Skin of body (tissue), 2 donors: ENCODE data around the gene NAA10. TPM values are rescaled to one million over a fixed set of nuclear protein-coding genes. Genes with fewer than 3 reads are reported as not detected.
"Not testable (repeated sequence)": the region's sequence is repeated elsewhere in the genome, so short reads cannot be mapped to it uniquely, and the experiment has no call there.

Experiments used
- DNase-seq: peaks from one replicate; lab custom pipeline; 2025; lab: John Stamatoyannopoulos, UW
- total RNA-seq: library from RNA; depleted of rRNA; stranded (reverse); fragments of >200 nt; gene quantifications from one replicate; pipeline ENCODE4 v1.2.3, GENCODE V29; 2014

The NAA10 gene
- 25.9 TPM for total RNA-seq

DNA sequence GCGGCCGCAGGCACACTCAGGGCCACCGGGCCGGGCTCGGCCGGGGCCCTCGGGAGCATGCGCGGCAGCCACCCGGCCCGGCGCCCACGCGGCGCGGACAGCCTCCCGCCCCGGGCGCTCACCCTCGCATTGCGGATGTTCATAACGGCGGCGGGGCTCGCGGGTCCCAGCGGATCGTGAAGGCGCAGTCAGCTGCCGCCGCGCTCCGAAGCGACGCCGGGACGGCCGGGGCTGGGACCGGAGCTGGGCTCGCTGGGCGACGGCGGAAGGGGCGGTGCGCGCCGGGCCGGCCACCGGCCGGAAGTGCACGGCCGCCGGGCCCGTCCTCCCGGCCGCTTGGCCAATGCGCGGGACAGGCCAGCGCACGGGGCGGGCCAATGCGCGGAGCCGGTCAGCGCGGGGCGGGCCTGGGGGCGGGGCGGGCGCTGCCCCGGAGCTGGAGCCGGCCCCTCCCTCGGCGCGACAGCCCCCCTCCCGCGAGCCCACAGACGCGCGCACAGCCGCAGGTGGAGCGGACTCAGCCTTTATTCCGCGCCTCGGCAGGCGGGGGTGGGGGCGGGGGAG, at the start of gene NAA10:
Gene NAA10, minus strand, starts transcription at position 276 of the 564 bp plus-strand sequence. Its CDS starts 133 bp downstream, at position 143.
- no peak for DNase-seq

DNA sequence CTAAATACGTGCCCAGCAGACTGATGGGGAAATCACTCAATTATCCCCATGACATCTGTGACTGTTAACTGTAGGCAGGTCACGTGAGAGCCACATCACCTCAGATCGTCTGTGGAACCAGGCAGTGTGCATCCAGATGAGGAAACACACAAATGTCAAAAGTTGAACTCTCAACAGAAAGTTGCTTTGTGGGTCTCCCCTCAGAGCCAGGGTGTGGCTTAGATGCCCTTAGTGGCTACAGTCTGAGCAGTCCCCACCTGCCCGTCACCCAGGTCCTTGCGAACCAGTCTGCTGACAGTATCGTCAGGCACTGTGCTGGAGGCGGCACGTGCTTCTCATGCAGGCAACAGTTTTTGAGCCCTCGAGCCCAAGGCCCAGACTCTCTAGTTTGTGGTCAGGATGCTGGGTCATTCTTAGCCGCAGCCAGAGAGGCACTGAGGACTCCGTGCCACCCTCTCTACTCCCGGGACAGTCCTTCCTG, 48.5 kb upstream of the NAA10 start:
- no peak for DNase-seq

DNA sequence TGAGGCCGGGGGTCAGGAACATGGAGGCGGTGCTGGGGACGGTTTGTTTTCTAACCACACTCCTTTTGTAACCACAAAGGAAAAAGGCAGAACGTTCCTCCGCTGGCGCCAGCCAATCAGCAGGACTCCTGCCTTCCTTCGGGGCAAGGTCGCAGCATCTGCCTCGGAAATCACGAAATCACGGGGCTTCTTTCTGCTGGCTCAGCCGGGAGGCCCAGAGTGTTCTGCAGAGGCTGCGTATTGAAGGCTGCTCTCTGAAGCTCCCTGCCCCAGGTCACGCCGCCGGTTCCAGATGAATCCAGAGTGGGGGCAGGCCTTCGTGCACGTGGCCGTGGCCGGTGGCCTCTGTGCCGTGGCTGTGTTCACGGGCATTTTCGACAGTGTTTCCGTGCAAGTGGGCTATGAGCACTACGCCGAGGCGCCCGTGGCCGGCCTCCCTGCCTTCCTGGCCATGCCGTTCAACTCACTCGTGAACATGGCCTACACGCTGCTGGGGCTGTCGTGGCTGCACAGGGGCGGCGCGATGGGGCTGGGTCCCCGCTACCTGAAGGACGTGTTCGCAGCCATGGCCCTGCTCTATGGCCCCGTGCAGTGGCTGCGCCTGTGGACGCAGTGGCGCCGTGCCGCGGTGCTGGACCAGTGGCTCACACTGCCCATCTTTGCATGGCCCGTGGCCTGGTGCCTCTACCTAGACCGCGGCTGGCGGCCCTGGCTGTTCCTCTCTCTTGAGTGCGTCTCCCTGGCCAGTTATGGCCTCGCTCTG, 47.1 kb upstream of the NAA10 start:
- DNase-seq = no peak

DNA sequence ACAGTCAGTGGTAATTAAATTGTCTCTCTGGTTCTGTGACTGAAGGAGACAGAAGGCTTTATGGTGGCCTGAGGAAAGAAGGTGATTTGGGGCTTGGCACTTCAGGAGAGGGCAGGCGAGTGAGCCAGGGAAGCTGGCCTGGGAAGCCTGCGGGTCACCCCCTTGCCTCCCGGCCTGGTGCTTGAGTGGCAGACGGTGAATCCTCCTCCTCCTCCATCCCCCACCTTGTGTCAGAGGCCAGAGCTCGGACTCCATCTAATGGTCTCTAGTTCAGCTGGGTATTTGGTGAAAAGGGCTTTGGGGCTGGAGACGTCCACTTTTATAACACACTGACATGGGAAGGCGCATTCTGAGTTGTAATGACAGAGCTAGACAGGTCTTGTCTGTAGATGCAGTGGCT, 46.4 kb upstream of the NAA10 start:
- no peak for DNase-seq

DNA sequence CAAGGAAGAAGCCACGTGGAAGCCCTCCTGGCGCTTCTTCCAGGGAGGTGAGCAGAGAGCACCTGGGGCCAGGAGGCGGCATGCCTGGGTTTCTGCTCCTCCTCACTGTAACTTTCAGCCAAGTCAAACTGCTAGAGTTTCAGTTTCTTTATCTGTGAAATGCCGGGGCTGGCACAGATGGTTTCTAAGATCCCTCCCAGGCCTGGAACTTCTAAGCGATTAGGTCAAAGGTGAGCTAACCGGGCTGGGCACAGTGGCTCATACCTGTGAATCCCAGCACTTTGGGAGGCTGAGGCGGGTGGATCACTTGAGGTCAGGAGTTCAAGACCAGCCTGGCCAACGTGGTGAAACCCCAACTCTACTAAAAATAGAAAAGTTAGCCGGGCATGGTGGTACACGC, 45.6 kb upstream of the NAA10 start:
- DNase-seq = not testable (repeated sequence)

DNA sequence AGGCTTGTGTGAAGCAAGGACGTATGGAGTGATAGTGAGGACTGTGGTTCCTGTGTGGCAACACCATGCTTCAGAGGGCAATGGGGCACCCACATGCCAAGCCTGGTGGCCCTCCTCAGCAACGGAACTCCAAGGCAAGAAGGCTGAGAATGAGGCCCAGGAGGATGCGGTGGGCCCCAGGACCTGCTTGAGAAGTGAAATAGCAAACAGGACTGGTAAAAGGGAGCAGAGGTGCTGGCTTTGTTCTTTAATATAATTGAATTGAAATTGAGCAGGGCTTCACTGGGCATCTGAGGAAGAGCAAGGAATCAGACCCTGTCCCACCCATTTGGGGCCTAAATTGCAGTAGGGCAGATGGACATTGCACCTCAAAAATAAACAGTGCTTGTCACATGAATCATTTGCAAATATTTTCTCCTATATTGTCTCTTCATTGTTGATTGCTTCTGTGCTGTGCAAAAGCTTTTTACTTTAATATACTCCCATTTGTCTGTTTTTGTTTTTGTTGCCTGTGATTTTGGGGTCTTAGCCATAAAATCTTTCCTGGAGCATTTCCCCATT, 40.0 kb upstream of the NAA10 start:
- no peak for DNase-seq

DNA sequence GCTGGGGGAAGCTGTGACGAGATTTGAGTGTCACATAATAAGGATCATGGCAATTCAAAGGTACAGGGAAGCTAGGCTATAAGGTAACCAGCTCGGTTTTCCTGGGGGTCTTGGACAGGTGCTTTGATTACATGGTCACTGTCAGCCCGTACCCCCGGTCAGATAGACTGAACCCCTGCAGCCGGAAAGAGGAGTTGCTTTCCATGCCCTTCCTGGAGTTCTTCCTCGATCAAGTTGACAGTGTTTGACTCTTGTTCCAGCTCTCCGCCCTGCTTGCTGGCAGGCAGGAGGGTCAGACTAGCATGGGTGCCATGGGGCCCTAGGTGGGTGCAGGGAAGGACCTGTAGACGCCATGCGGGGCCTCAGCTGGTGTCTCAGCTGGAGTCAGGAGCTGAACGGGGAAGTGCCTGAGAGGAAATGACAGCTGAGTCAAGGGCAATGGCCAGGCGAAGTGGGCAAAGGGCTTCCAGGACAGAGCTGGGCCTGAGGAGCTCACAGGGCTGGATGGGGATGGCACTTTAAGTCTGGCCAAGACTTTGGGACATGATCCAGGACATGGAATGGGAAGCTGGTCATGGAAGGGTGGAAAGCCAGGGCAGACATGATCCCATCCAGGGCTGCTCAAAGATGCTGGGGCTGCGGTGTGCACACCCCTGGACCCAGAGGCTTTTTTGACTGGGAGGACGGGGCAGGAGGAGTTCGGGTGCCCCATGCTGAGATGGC, 39.3 kb upstream of the NAA10 start:
- no peak for DNase-seq

DNA sequence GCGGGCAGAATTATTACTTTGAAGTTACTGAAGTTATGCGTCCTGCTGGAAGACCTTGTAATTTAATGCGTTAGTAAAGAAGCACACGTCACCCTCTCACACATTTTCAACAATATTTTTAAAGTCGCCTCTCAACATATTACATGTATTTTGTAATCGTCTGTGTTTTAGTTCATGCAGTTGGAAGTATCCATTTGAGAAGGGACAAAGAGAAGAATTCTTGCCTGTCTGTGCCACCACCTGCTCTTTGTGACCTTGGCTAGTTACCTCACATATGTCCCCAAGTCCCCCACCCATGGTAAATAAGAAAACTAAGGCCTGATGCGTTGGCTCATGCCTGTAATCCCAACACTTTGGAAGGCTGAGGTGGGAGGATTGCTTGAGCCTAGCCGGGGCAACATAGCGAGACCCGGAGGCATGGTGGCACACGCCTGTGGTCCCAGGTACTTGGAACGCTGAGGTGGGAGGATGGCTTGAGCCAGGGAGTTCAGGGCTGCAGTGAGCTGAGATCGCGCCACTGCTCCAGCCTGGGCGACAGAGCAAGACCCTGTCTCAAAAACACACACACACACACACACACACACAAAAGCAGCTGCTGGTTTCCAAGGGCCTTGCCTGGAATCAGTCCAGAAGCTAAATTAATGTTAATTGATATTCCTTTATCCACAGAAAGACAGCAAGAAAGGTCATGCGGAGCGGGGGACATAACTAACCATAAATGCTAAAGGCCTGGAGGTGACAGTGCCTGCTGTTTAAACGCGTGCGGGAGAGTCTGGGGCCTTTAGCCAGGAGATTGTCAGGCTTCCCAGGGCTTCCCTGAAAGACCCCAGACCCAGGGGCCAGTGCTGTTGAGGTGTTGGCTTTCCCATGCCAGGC, 38.5 kb upstream of the NAA10 start:
- peak; percentile 25 for DNase-seq

DNA sequence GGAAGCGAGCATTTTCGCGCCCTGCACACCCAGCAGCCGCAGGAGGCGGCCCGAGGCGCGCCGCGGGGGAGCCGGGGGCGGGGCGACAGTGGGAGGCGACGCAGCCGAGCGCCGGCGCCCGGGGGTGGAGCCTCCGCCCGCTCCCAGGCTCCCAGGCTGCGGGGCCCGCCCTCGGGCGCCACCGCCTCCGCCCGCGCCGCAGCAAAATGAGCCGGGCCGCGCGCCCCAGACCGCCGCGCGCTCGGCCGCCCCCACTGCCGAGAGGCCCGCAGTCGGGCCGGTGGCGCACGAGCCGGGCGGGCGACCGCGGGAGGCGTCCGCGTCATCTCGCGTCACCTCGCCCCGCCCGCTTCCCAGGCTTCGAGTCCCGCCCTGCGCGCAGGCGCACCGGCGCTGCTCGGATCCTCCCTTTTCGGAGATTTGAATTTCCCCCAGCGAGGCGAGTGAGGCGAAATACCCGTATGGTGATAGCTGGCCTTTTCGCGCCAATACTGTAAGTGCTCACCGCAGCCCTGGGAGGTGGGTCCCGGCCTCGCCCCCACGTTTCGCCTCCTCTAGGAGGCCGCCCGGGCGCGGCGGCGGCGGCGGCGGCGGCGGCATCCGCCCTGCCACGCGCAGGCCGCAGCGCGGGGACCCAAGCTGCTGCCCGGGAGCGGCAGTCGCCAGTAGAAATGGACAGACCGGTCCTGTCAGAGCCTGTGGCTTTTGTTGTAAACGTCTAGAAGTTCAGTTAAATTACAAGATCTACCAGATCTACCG, 37.7 kb upstream of the NAA10 start, which contains the start of gene TMEM187:
Gene TMEM187, plus strand, starts transcription at position 387 of the 759 bp plus-strand sequence. CDS start 9,309 bp downstream, outside the sequence.
- DNase-seq = peak; percentile 75

DNA sequence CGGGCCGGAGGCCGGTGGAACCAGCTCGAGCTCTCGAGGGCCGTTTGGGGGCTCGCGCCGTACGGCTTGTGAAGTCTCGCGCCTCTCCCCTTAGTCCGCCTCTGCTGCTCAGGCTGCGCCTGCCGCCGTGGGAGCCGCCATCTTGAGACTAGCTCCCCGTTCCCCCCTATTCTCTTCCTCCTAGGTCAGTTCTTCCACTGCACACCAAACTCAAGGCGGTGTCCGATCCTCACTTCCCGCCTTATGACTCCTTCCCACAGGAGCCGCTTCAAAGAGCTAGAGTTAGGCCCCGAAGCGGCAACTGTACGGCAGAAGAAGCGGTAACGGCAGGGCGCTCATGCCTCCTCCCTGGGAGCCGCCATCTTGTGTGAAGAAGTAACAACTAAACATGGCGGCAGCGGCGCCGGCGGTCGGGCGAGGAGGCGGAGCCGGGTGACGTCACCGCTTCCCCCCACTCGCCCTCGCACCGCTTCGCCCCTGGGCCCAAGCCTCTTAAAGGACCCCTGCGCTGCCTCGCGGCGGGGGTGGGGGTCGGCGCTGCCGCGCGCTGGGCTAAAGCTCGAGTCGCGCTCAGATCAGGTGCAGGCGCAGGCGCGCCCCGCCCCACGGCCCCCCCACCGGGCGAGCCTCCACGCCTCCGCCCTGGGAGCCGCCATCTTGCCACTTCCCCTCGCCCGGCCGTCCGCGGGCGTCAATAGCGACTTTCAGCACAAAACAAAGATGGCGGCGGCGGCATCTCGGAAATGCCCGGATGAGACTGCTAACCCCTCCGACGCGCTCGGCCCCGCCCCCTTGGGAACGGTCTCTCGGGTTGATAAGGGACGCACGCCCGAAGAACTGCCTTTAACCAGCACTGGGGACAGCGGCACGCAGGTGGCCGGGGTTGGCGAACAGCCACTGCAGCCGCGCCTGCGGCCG, 36.9 kb upstream of the NAA10 start, which contains the start of gene HCFC1:
Gene HCFC1, minus strand, starts transcription at position 369 of the 918 bp plus-strand sequence. CDS start 978 bp downstream, outside the sequence.
- peak; percentile 93 for DNase-seq

DNA sequence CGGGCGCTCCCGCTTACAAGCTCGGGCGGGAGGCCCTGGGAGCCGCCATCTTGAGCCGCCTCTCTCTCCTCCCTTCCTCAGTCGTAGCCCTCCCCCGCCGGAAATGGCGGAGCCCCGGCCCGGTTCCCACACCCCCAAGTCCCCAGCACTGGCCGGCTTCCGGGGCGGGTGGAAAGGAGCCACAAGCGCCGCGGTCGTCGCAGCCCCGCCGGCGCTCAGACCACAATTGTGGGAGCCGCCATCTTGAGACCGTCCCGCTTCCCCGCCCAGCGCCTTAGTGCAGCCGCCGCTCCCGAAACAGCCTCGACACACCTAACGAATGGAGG, 36.2 kb upstream of the NAA10 start:
- DNase-seq = peak; percentile 79

DNA sequence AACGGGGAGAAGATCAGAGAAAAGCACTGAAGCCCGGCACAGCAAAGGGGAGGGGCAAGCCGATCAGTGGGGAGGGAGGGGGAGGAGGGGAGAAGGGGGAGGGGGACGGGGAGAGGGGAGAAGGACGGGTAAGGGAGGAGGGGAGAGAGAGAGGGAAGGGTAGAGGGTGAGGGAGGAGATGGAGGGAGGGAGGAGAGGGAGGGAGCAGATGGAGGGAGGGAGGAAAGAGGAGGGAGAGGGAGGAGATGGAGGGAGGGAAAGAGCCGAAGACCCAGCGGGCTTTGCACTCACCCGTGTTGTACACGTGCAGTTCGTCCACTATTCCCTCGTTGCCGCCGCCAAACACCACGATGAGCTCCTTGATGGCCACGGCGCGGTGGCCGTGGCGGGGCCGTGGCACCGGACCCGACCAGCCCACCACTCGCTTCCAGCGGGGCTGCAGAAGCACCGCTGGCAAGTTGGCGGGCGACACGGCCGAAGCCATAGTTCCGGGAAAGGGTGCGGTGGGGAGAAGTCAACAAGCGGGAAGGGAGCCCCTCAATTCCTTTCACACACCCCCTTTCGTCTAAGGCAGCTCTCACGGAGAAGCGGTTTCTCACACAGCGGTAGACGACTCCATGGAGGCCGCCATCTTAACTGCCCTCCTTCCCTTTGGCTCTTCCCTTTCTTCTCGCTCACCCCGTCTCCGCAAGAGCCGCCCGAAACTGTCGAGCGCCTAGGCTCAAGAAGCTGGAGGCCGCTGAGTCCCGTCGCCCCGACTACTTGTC, 35.7 kb upstream of the NAA10 start:
- DNase-seq = peak; percentile 64

DNA sequence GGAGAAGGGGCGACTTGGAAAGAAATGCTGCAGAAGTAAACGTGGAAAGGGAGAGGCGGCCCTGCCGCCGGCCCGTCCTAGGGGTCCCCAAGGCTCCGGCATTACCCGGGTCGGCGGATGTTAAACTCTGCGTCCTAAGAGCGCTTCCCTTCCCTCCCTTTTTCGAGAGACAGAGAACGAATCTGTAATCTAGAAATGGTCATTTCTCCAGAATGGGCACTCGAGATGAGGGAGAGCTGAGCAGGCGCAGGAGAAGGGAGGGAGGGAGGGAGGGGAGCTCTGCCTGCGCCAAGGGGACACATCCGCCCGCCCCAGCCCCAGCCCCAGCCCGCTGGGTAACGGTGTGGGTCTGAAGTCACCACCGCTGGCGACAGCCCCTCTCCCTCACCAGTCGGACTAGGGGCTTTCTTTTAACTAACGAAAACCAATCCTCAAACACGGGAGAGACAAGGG, 35.1 kb upstream of the NAA10 start:
- DNase-seq = no peak

DNA sequence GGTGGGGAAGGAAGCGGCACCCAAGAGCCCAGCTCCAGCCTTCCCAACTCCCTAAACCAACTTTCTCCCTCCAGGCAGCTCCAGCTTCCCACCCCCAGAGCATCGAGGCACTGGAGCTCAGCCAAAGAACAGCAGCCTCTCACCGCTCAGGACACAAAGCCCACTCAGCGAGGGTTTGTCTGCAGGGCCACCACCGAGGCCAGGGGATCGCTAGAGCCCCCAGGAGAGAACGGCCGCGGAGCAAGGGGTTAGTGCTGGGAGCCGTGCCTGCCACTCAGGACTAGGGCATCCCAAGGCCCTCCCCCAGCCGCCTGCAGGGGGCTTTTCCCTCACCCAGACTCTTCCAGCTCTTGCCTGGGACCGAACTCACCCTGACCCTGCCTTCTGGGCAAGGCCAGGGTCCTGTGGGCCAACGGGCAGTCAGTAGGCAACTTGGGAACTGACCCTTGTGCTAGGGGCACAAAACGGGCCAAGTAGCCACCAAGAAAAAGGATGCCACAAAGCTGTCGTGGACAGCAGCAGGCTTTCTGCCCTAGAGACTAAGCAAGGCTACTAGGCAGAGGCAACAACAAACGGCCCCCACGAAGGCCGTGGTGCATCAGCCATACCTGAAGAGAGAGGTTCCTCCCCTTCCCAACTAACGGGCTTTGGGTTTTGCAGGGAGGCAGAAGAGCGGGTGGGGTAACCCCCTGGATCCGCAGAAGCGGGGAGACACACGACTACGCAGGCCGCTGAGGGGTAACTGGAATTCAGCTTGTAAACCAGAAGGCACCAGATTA, 34.5 kb upstream of the NAA10 start:
- DNase-seq = no peak

DNA sequence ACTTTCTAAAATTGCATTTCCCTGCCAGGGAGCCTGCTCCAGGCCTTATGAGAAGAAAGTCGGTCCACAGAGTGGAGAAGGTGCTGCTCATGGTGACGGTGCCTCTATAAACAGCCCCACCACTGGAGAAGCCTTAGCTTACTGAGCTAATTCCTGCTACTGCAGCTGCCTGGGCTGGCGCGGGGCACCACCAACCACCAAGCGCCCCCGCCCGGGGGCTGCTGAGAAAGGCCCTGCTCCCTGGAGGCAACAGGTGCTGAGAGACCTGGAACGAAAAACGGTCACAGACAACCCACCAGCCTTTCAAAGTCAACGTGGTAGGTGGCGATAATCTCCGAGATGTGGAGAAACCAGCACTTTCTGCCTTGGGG, 33.9 kb upstream of the NAA10 start:
- DNase-seq = no peak

DNA sequence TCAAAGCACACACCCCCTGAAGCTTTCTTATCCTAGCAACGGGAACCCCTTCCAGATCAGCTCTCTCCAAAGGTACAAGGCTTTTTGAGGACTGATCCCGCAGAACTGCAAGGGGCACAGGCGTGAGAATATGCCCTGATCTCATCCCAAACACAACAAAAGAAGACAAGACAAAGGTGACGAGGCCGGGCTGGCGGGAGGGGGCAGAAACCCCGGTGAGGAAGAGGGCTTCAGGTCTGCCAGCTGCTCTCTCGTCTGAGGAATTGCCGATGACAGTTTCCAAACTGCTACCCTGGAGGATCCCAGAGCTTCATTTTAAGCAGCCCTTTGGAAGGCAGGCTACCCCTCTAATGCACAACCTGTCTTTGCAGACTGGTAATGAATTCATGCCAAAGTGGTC, 33.4 kb upstream of the NAA10 start:
- DNase-seq = no peak

DNA sequence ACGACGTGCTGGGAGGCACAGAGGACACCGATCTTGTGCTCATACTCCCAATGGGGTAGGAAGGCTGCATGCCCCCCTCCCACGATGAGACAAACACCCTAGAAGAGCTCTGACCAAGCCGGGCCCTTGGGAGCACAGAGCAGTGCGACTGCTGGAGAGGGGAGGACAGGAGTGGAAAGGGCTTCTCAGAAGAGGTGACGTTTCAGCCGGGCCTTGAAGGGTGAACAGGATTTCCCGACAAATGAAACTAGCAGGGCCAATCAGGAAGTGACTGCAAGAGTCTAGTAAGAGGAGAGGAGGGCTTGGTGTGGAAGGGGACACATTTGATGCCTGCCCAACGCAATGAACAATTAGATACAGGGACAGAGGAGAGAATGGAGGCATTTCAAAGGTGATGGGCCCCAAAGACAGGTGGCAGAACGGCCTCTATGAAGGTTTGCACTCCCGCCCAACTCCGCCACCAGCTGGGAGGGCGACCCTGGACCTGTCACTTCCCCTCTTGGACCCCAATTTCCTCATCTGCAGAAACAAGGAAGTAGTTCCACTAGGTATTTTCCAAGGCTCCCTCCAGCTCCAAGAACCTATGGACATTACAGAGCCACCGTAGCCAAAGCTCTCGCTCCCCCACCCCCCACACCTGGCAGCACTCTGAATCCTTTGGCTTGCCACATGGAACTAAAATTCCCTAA, 32.8 kb upstream of the NAA10 start:
- no peak for DNase-seq
